PC-9 (cell line): ENCODE data around the gene NDUFB4. TPM values are rescaled to one million over a fixed set of nuclear protein-coding genes. Genes with fewer than 3 reads are reported as not detected.

ENCODE experiments used
- BruUV-seq: library from RNA; stranded (reverse); fragments of 400-500 nt; replicated peaks from 2 replicates; lab custom pipeline; 2021; lab: Mats Ljungman, UMichigan
- CTCF ChIA-PET: fragments of 300-600 bp; sonication (Branson Sonifier 250); formaldehyde crosslinking; loops from one replicate; lab custom pipeline; 2022; ENCODE audit warnings: antibody characterized with exemption; lab: Charles Lee
- POLR2A ChIA-PET: fragments of 300-600 bp; sonication (Branson Sonifier 250); formaldehyde crosslinking; loops from one replicate; lab custom pipeline; 2022; ENCODE audit warnings: antibody characterized with exemption; ENCODE audit not compliant: unreplicated experiment; lab: Charles Lee
- DNase-seq, 2 experiments: peaks; one replicate each; pipeline versions ENCODE4 v3.0.0 to v3.0.0-alpha.2; 2015 to 2022; ENCODE audit warnings: mixed read lengths in 1 of 2
- H2AFZ ChIP-seq: fragments of 200-600 bp; sonication (generic); 2 replicates; pipeline ENCODE4 v1.8.1; 2017; ENCODE audit warnings: antibody characterized with exemption
- H3F3A ChIP-seq: fragments of 200-600 bp; sonication (generic); 2 replicates; pipeline ENCODE4 v1.8.1; 2017; ENCODE audit warnings: antibody characterized with exemption, mild to moderate bottlenecking, low read depth; ENCODE audit not compliant: insufficient read depth
- H3K27ac ChIP-seq: fragments of 200-600 bp; sonication (generic); 2 replicates; pipeline ENCODE4 v1.6.1; 2016; ENCODE audit warnings: mixed run types
- H3K27me3 ChIP-seq: fragments of 200-600 bp; sonication (generic); 2 replicates; pipeline ENCODE4 v1.6.1; 2016; ENCODE audit warnings: low read depth, mixed run types; ENCODE audit not compliant: insufficient read depth
- H3K36me3 ChIP-seq: fragments of 200-600 bp; sonication (generic); 2 replicates; pipeline ENCODE4 v1.6.1; 2016; ENCODE audit warnings: low read depth, mixed run types
- H3K4me1 ChIP-seq: fragments of 200-600 bp; sonication (generic); replicated peaks from 2 replicates; pipeline ENCODE4 v1.6.1; 2016; ENCODE audit warnings: mixed run types; ENCODE audit not compliant: insufficient read depth
- H3K4me2 ChIP-seq: fragments of 200-600 bp; sonication (generic); 2 replicates; pipeline ENCODE4 v1.6.1; 2017; ENCODE audit warnings: mixed run types
- H3K4me3 ChIP-seq: fragments of 200-600 bp; sonication (generic); 2 replicates; pipeline ENCODE4 v1.6.1; 2016; ENCODE audit warnings: mixed run types
- H3K79me2 ChIP-seq: fragments of 200-600 bp; sonication (generic); 2 replicates; pipeline ENCODE4 v1.6.1; 2017; ENCODE audit warnings: low read depth, mixed run types
- H3K9me2 ChIP-seq: fragments of 200-600 bp; sonication (generic); 2 replicates; pipeline ENCODE4 v1.8.1; 2017; ENCODE audit warnings: mild to moderate bottlenecking; ENCODE audit not compliant: insufficient read depth
- H3K9me3 ChIP-seq: fragments of 200-600 bp; sonication (generic); 2 replicates; pipeline ENCODE4 v1.8.1; 2016; ENCODE audit warnings: low read depth; ENCODE audit not compliant: insufficient read depth
- H4K20me1 ChIP-seq: fragments of 200-600 bp; sonication (generic); 2 replicates; pipeline ENCODE4 v1.8.1; 2017; ENCODE audit not compliant: insufficient read depth
- EZH2 ChIP-seq: fragments of 200-600 bp; sonication (generic); IDR thresholded peaks from 2 replicates; pipeline ENCODE4 v1.8.0; 2017; ENCODE audit warnings: antibody characterized with exemption, low read depth
- intact Hi-C: fragments of 100-400 bp; cut with micrococcal nuclease; formaldehyde crosslinking; loops from one replicate; pipeline ENCODE4 v1.10.0; 2022; ENCODE audit not compliant: unreplicated experiment
- total RNA-seq: library from RNA; stranded (reverse); gene quantifications from 2 replicates; pipeline ENCODE4 v1.2.3, GENCODE V29; 2021
- TF ChIP-seq, protein P1 (sequence below): fragments of 200-600 bp; sonication (generic); conservative IDR thresholded peaks from 2 replicates; pipeline ENCODE4 v1.6.1; 2017; ENCODE audit warnings: mixed run types, antibody characterized with exemption, mild to moderate bottlenecking, moderate library complexity

NDUFB4 gene
- total RNA-seq, 1 experiment from 2014 or later, result 217 TPM

DNA sequence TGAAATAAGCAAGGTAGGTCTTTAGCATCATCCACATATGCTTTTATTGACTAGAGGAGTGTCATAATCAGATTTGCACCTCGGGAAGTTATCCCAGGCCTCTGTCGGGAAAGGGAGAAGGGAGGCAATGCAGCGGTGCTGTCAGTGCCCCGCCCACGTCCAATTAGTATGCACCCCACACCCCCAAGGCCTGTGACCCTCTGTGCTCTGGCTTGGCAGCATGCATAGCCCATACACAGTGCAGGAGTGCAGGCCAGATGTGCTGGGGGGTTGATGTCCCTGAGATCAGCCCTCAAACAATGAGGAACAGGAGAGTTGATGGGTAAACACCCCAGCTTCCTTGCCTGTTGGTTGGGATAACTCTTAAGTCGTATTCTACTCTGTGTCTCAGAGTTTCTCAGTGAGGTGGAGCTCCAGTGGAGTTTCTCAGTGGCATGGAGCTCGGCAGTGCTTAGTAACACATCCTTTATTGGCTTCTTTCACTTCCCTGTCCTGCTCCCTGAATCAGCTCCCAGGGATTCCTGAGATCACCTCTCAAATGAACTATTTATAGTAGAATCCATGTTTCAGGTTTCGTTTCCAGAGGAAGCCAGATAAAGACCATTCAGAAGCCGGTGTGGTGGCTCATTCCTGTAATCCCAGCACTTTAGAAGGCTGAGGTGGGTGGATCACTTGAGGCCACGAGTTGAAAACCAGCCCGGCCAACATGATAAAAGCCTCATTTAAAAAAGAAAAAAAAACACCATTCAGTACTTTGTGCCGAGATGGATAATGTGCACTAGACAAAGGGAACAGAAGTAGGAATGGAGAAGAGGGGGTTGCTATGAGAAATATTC, 26.7 kb upstream of the NDUFB4 start:
- ChIA-PET CTCF (interaction anchor here (0.6 kb wide), 1 partner anchor 508 kb away, joined by 3 read pairs; no protein-coding TSS in a partner anchor), POLR2A (no interaction called here)
- TF ChIP-seq EZH2, result no peak
- Histone ChIP-seq H3K4me2 (no peak overlapping the region), H3K27ac (no peak overlapping the region), H3K9me3 (no peaks in the 10 kb centered on the region), H3K36me3 (no peaks in the 10 kb centered on the region), H3K4me1 (no peaks in the 10 kb centered on the region), H3K79me2 (no peaks in the 10 kb centered on the region), H2AFZ (no peak overlapping the region), H3K4me3 (no peak overlapping the region), H4K20me1 (no peaks in the 10 kb centered on the region), H3K9me2 (no peaks in the 10 kb centered on the region), H3K27me3 (no peaks in the 10 kb centered on the region), H3F3A (no peaks in the 10 kb centered on the region)
- intact Hi-C loops, result loop anchor here (10.0 kb wide), 1 partner anchor 955 kb away; no protein-coding TSS in a partner anchor
- DNase-seq, result no peak
- no TSS peak for BruUV-seq

DNA sequence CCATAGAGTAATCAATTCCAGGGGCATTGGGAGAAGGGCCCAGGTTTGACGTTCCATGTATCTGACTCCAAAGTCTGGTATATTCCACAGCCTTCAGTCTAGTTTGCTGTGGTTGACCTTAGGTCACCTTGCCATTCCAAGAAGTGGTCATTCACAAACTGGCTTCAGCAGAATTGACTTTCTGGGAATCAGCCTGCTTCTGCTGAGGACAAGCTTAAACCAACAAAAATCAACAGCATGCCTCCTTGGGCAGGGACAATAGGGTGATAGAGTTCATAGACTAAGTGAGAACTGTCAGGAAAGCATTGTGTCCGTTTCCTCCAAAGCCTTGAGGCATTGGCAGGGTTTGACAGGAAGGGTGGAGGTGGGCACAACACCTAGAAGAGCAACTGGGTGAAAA, 24.1 kb upstream of the NDUFB4 start:
- no peak for DNase-seq
- no TSS peak for BruUV-seq
- POLR2A ChIA-PET, result no interaction called here
- Histone ChIP-seq H3K27ac (no peak overlapping the region), H3K4me3 (no peak overlapping the region), H3K9me3 (no peaks in the 10 kb centered on the region), H3K36me3 (no peaks in the 10 kb centered on the region), H3K9me2 (no peaks in the 10 kb centered on the region), H3F3A (no peaks in the 10 kb centered on the region), H2AFZ (no peak overlapping the region), H3K27me3 (no peaks in the 10 kb centered on the region), H3K4me1 (no peaks in the 10 kb centered on the region), H3K4me2 (no peak overlapping the region), H4K20me1 (no peaks in the 10 kb centered on the region), H3K79me2 (no peaks in the 10 kb centered on the region)
- TF ChIP-seq, protein P1, sequence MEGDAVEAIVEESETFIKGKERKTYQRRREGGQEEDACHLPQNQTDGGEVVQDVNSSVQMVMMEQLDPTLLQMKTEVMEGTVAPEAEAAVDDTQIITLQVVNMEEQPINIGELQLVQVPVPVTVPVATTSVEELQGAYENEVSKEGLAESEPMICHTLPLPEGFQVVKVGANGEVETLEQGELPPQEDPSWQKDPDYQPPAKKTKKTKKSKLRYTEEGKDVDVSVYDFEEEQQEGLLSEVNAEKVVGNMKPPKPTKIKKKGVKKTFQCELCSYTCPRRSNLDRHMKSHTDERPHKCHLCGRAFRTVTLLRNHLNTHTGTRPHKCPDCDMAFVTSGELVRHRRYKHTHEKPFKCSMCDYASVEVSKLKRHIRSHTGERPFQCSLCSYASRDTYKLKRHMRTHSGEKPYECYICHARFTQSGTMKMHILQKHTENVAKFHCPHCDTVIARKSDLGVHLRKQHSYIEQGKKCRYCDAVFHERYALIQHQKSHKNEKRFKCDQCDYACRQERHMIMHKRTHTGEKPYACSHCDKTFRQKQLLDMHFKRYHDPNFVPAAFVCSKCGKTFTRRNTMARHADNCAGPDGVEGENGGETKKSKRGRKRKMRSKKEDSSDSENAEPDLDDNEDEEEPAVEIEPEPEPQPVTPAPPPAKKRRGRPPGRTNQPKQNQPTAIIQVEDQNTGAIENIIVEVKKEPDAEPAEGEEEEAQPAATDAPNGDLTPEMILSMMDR, result no peak
- no peak for TF ChIP-seq EZH2
- intact Hi-C loops, result no loop called here
- CTCF ChIA-PET, result no interaction called here

DNA sequence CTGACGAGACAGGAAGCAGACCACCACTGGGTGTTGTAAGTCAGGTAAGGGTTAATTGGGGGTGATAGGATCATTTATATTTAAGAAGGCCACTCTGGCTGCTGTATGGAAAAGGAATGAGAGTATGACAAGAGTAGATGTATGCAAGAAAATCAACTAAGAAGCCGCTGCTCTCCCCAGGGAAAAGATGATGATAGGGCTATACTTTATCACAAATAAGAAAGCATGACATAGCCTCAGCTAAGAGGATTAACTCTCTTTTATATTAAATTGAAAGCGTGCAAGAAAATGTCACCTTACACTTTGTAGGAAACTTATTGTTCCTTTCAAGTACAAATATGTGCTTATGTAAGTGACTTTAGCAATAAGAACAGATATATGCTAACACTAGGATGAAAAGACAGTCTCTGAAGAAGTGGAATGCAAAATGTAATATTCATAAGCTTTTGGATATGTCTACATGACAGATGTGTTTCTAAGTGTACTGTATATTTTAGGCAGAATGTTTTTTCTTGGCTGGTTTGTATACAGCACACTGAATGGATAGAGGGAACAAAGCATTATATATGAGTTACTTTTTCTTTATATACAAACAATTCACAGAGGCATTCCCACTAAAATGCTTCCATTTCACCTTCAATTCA, 8.7 kb upstream of the NDUFB4 start:
- POLR2A ChIA-PET, result no interaction called here
- no peak for TF ChIP-seq EZH2
- TF ChIP-seq, protein P1, result no peak
- H3K36me3 ChIP-seq, result no peaks in the 10 kb centered on the region
- H3K27ac ChIP-seq, result no peak overlapping the region
- no peaks in the 10 kb centered on the region for H3K27me3 ChIP-seq
- H3K9me2 ChIP-seq, result no peaks in the 10 kb centered on the region
- no peaks in the 10 kb centered on the region for H3K4me1 ChIP-seq
- H4K20me1 ChIP-seq, result no peaks in the 10 kb centered on the region
- no peaks in the 10 kb centered on the region for H3K9me3 ChIP-seq
- H3F3A ChIP-seq, result no peaks in the 10 kb centered on the region
- intact Hi-C loops, result no loop called here
- H3K79me2 ChIP-seq, result no peaks in the 10 kb centered on the region
- no peak for DNase-seq
- BruUV-seq, result no TSS peak
- H3K4me2 ChIP-seq, result no peak overlapping the region
- no peak overlapping the region for H2AFZ ChIP-seq
- no peak overlapping the region for H3K4me3 ChIP-seq
- CTCF ChIA-PET, result no interaction called here
